SK-N-SH (cell line): Measurements from ENCODE around the gene SEC61A1. TPM values are rescaled to one million over a fixed set of nuclear protein-coding genes. Genes with fewer than 3 reads are reported as not detected.

Experiments
- CTCF ChIA-PET: fragments of 300-600, 350-600 bp; formaldehyde crosslinking; extraction: SDS; loops from one replicate; lab custom pipeline; 2021; lab: Yijun Ruan, JAX
- POLR2A ChIA-PET: fragments of 350-600 bp; sonication (Branson Sonifier 250); formaldehyde crosslinking; extraction: SDS; loops from one replicate; lab custom pipeline; 2020; ENCODE audit warnings: antibody characterized with exemption, inconsistent platforms; lab: Yijun Ruan, JAX
- DNase-seq: peaks from one replicate; pipeline ENCODE4 v3.0.0; 2012
- H2AFZ ChIP-seq: fragments of 200-600 bp; sonication (generic); 2 replicates; pipeline ENCODE4 v1.8.1; 2016; ENCODE audit warnings: antibody characterized with exemption, mild to moderate bottlenecking, low read depth
- H3F3A ChIP-seq: fragments of 200-600 bp; sonication (generic); replicated peaks from 2 replicates; pipeline ENCODE3; 2016; ENCODE audit warnings: antibody characterized with exemption, mild to moderate bottlenecking; ENCODE audit not compliant: insufficient read depth
- H3K27ac ChIP-seq, 2 experiments: fragments of 200-500 bp in 1 of 2; fragments of 200-600 bp in 1 of 2; sonication (Bioruptor generic) in 1 of 2; sonication (generic), shearing (Covaris generic) in 1 of 2; 2 replicates each; pipeline versions ENCODE4 v1.5.1 to v1.6.1; 2014 to 2016; ENCODE audit warnings: low read depth in 2 of 2, inconsistent platforms in 1 of 2, low read length in 1 of 2, mild to moderate bottlenecking in 1 of 2, mixed read lengths in 1 of 2
- H3K27me3 ChIP-seq: fragments of 200-600 bp; sonication (generic), shearing (Covaris generic); 2 replicates; pipeline ENCODE4 v1.6.1; 2016; ENCODE audit warnings: mixed run types; ENCODE audit not compliant: insufficient read depth
- H3K36me3 ChIP-seq, 2 experiments: fragments of 200-500 bp in 1 of 2; fragments of 200-600 bp in 1 of 2; sonication (Bioruptor generic) in 1 of 2; sonication (generic) in 1 of 2; replicated peaks in 1 of 2; 2 replicates each; pipeline versions ENCODE3 to v1.5.1; 2014 to 2016; ENCODE audit warnings: low read length in 1 of 2, mild to moderate bottlenecking in 1 of 2; ENCODE audit not compliant: insufficient read depth in 2 of 2, control insufficient read depth in 1 of 2
- H3K4me1 ChIP-seq, 2 experiments: fragments of 200-500 bp in 1 of 2; fragments of 200-600 bp in 1 of 2; sonication (Bioruptor generic) in 1 of 2; sonication (generic), shearing (Covaris generic) in 1 of 2; 2 replicates each; pipeline versions ENCODE4 v1.5.1 to v1.6.1; 2014 to 2016; ENCODE audit warnings: low read depth in 1 of 2, low read length in 1 of 2, mixed run types in 1 of 2; ENCODE audit not compliant: insufficient read depth in 2 of 2, control insufficient read depth in 1 of 2
- H3K4me2 ChIP-seq: fragments of 200-600 bp; sonication (generic), shearing (Covaris generic); 2 replicates; pipeline ENCODE4 v1.6.1; 2017; ENCODE audit warnings: mixed run types
- H3K4me3 ChIP-seq, 2 experiments: fragments of 200-500 bp in 1 of 2; fragments of 200-600 bp in 1 of 2; sonication (Bioruptor generic) in 1 of 2; sonication (generic), shearing (Covaris generic) in 1 of 2; 2 replicates each; pipeline versions ENCODE4 v1.5.1 to v1.8.1; 2014 to 2016; ENCODE audit warnings: low read depth in 2 of 2, inconsistent platforms in 1 of 2, low read length in 1 of 2, mild to moderate bottlenecking in 1 of 2, mixed read lengths in 1 of 2, moderate library complexity in 1 of 2
- H3K79me2 ChIP-seq: fragments of 200-600 bp; sonication (generic); 2 replicates; pipeline ENCODE4 v1.8.1; 2017; ENCODE audit warnings: mild to moderate bottlenecking; ENCODE audit not compliant: insufficient read depth
- H3K9ac ChIP-seq: fragments of 200-600 bp; sonication (generic); 2 replicates; pipeline ENCODE4 v1.6.1; 2017; ENCODE audit warnings: mixed run types
- H3K9me2 ChIP-seq: fragments of 200-600 bp; sonication (generic); 2 replicates; pipeline ENCODE4 v1.6.1; 2017; ENCODE audit warnings: mixed run types
- H3K9me3 ChIP-seq: fragments of 200-600 bp; sonication (generic); 2 replicates; pipeline ENCODE4 v1.6.1; 2017; ENCODE audit warnings: mixed run types, mild to moderate bottlenecking, moderate library complexity
- H4K20me1 ChIP-seq: fragments of 200-600 bp; sonication (generic); 2 replicates; pipeline ENCODE4 v1.6.1; 2017; ENCODE audit warnings: mild to moderate bottlenecking, mixed run types; ENCODE audit not compliant: insufficient read depth
- CHD2 ChIP-seq: fragments of 150-350 bp; IDR thresholded peaks from 2 replicates; pipeline ENCODE4 v1.6.1; 2018; ENCODE audit warnings: low read length; ENCODE audit not compliant: partially characterized antibody
- ELF1 ChIP-seq: IDR thresholded peaks from 2 replicates; pipeline ENCODE4 v1.4.0; 2012
- EP300 ChIP-seq, 2 experiments: IDR thresholded peaks; 2 replicates each; pipeline versions ENCODE4 v1.4.0 to v1.6.1; 2012; ENCODE audit warnings: borderline replicate concordance in 1 of 2, low read depth in 1 of 2, low read length in 1 of 2
- EZH2phosphoT487 ChIP-seq: fragments of 200-600 bp; sonication (generic); IDR thresholded peaks from 2 replicates; pipeline ENCODE4 v1.6.1; 2017; ENCODE audit warnings: low read depth, mixed run types, mild to moderate bottlenecking, antibody characterized with exemption, moderate library complexity, borderline replicate concordance
- FOSL2 ChIP-seq: IDR thresholded peaks from 2 replicates; pipeline ENCODE4 v1.4.0; 2012; ENCODE audit warnings: low read depth, mild to moderate bottlenecking, moderate library complexity, borderline replicate concordance
- FOXJ3 ChIP-seq: sonication (generic); formaldehyde crosslinking; IDR thresholded peaks from 2 replicates; pipeline ENCODE4 v1.5.1; 2020; ENCODE audit warnings: mild to moderate bottlenecking, missing genetic modification reagents
- JUND ChIP-seq: IDR thresholded peaks from 2 replicates; pipeline ENCODE4 v1.4.0; 2012
- MEF2A ChIP-seq: IDR thresholded peaks from 2 replicates; pipeline ENCODE4 v1.4.0; 2012; ENCODE audit warnings: low read depth, borderline replicate concordance
- MXI1 ChIP-seq: IDR thresholded peaks from 2 replicates; pipeline ENCODE4 v1.6.1; 2012; ENCODE audit warnings: mild to moderate bottlenecking, low read depth, low read length, improper control_type of control experiment
- NRF1 ChIP-seq: IDR thresholded peaks from 2 replicates; pipeline ENCODE4 v1.6.1; 2012; ENCODE audit warnings: low read depth, mild to moderate bottlenecking, low read length
- PBX3 ChIP-seq: IDR thresholded peaks from 2 replicates; pipeline ENCODE4; 2012
- RCOR1 ChIP-seq: fragments of 150-350 bp; IDR thresholded peaks from 2 replicates; pipeline ENCODE4 v1.6.1; 2017; ENCODE audit warnings: antibody characterized with exemption, low read length
- RXRA ChIP-seq: IDR thresholded peaks from 2 replicates; pipeline ENCODE4 v1.4.0; 2012; ENCODE audit warnings: low read depth, mild to moderate bottlenecking, borderline replicate concordance
- TEAD4 ChIP-seq: IDR thresholded peaks from 2 replicates; pipeline ENCODE4 v1.4.0; 2012; ENCODE audit warnings: mild to moderate bottlenecking, borderline replicate concordance; ENCODE audit not compliant: insufficient read depth
- USF1 ChIP-seq: IDR thresholded peaks from 2 replicates; pipeline ENCODE4 v1.4.0; 2012; ENCODE audit warnings: low read depth, borderline replicate concordance
- USF2 ChIP-seq: fragments of 150-350 bp; IDR thresholded peaks from 2 replicates; pipeline ENCODE4 v1.6.1; 2017; ENCODE audit warnings: antibody characterized with exemption, low read length, low read depth, borderline replicate concordance
- YY1 ChIP-seq: IDR thresholded peaks from 2 replicates; pipeline ENCODE4 v1.4.0; 2012; ENCODE audit warnings: low read depth, mild to moderate bottlenecking
- WGBS: methylation state at CpG from one replicate; pipeline ENCODE4 v1.1.6; 2017; ENCODE audit warnings: low lambda C conversion rate; 5-methylcytosine and 5-hydroxymethylcytosine counted together
- polyA plus RNA-seq, 3 experiments: library from polyadenylated mRNA; depleted of rRNA; stranded (reverse); fragments of >200 nt; gene quantifications; 2 replicates each; pipeline ENCODE4 v1.2.3, GENCODE V29; 2012
- TF ChIP-seq, protein P1 (sequence below): fragments of 150-350 bp; IDR thresholded peaks from 2 replicates; pipeline ENCODE4 v1.6.1; 2016; ENCODE audit warnings: mild to moderate bottlenecking, low read depth, low read length
- TF ChIP-seq, protein P2 (sequence below): fragments of 200-600 bp; sonication (generic); IDR thresholded peaks from 2 replicates; pipeline ENCODE4 v1.6.1; 2017; ENCODE audit warnings: antibody characterized with exemption, mild to moderate bottlenecking, moderate library complexity

The SEC61A1 gene
- polyA plus RNA-seq, 1 of the 3 experiments (the other 2 are of a cell fraction), result 153 TPM

- TF ChIP-seq JUND, result no peak
- TF ChIP-seq MXI1, result no peak
- TF ChIP-seq TEAD4, result no peak
- TF ChIP-seq NRF1, result no peak
- no peak for TF ChIP-seq ELF1
- TF ChIP-seq, protein P1, sequence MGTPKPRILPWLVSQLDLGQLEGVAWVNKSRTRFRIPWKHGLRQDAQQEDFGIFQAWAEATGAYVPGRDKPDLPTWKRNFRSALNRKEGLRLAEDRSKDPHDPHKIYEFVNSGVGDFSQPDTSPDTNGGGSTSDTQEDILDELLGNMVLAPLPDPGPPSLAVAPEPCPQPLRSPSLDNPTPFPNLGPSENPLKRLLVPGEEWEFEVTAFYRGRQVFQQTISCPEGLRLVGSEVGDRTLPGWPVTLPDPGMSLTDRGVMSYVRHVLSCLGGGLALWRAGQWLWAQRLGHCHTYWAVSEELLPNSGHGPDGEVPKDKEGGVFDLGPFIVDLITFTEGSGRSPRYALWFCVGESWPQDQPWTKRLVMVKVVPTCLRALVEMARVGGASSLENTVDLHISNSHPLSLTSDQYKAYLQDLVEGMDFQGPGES, result no peak
- no peak for TF ChIP-seq FOSL2
- no peak for TF ChIP-seq MEF2A
- no peak for TF ChIP-seq EP300 (IDR thresholded peaks at IDR 0.05; ENCODE audit: borderline replicate concordance in 1 of 2, low read depth in 1 of 2, low read length in 1 of 2)
- TF ChIP-seq PBX3, result no peak
- TF ChIP-seq, protein P2, sequence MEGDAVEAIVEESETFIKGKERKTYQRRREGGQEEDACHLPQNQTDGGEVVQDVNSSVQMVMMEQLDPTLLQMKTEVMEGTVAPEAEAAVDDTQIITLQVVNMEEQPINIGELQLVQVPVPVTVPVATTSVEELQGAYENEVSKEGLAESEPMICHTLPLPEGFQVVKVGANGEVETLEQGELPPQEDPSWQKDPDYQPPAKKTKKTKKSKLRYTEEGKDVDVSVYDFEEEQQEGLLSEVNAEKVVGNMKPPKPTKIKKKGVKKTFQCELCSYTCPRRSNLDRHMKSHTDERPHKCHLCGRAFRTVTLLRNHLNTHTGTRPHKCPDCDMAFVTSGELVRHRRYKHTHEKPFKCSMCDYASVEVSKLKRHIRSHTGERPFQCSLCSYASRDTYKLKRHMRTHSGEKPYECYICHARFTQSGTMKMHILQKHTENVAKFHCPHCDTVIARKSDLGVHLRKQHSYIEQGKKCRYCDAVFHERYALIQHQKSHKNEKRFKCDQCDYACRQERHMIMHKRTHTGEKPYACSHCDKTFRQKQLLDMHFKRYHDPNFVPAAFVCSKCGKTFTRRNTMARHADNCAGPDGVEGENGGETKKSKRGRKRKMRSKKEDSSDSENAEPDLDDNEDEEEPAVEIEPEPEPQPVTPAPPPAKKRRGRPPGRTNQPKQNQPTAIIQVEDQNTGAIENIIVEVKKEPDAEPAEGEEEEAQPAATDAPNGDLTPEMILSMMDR, result no peak
- ChIA-PET CTCF (interaction anchor here (1.2 kb wide), 1 partner anchor 69 kb away, joined by 4 read pairs; no protein-coding TSS in a partner anchor), POLR2A (interaction anchor here (1.2 kb wide), 1 partner anchor 9 kb away, joined by 5 read pairs; no protein-coding TSS in a partner anchor)
- H3K4me2 ChIP-seq, result no peak overlapping the region
- H3K9me2 ChIP-seq, result no peaks in the 10 kb centered on the region
- peaks cover 2 to 23% of the 10 kb centered on the region in 2 experiments; a peak in 3 of 4 replicates for H3K4me1 ChIP-seq
- H3K9me3 ChIP-seq, result no peaks in the 10 kb centered on the region
- no peak overlapping the region for H3K4me3 ChIP-seq
- H4K20me1 ChIP-seq, result peaks cover 55% of the 10 kb centered on the region
- peaks cover 60% of the 10 kb centered on the region for H3K79me2 ChIP-seq
- H3K27ac ChIP-seq, result no peak overlapping the region
- no peak for DNase-seq
- H3K27me3 ChIP-seq, result no peaks in the 10 kb centered on the region
- peaks cover 54% of the 10 kb centered on the region for H3F3A ChIP-seq
- WGBS, result 90% methylated on average over 2 of the region's 2 CpGs
- H2AFZ ChIP-seq, result no peak overlapping the region
- peaks cover 89% of the 10 kb centered on the region in 2 experiments for H3K36me3 ChIP-seq
- H3K9ac ChIP-seq, result no peak overlapping the region
Observed at GRCh38 chr3:128063865-128064264, 11.6 kb downstream of the SEC61A1 start.

DNA sequence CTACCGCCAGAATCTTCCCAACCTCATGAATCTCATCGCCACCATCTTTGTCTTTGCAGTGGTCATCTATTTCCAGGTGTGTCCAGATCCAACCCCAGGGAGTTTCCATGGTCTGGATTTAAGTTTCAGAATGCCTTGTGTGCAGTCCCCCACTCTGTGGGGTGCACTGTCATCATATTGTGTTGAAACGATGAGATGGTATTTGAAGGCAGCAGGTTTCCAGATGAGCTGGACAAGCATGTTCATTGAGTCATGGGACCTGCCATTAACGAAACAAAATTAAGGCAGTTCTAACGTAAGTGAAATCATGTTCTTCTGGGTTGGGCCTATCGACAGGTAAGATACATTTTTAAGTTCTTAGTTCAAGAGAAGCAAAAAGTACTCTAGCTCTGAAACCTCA is 12.7 kb downstream of the SEC61A1 start:
- Histone ChIP-seq H3K79me2 (peaks cover 68% of the 10 kb centered on the region), H3K9ac (no peak overlapping the region), H2AFZ (no peak overlapping the region), H3K9me2 (no peaks in the 10 kb centered on the region), H3K9me3 (no peaks in the 10 kb centered on the region), H3K36me3 (peaks cover 94% of the 10 kb centered on the region in 2 experiments), H3F3A (peaks cover 49% of the 10 kb centered on the region), H3K4me1 (peaks cover 2 to 17% of the 10 kb centered on the region in 2 experiments; a peak in 3 of 4 replicates), H3K4me3 (no peak overlapping the region), H4K20me1 (peaks cover 54% of the 10 kb centered on the region), H3K27me3 (no peaks in the 10 kb centered on the region), H3K27ac (no peak overlapping the region), H3K4me2 (no peak overlapping the region)
- TF ChIP-seq, protein P1, result no peak
- TF ChIP-seq RXRA, result no peak
- no peak for TF ChIP-seq FOXJ3 (CRISPR knock-in tag)
- TF ChIP-seq RCOR1, result no peak
- TF ChIP-seq EZH2phosphoT487, result no peak
- TF ChIP-seq NRF1, result no peak
- no peak for TF ChIP-seq YY1
- TF ChIP-seq CHD2, result no peak
- TF ChIP-seq USF1, result no peak
- TF ChIP-seq FOSL2, result no peak
- TF ChIP-seq USF2, result no peak
- TF ChIP-seq TEAD4, result no peak
- no peak for DNase-seq
- POLR2A ChIA-PET, result interaction anchor here (1.2 kb wide), 1 partner anchor 8 kb away, joined by 5 read pairs; no protein-coding TSS in a partner anchor
- WGBS, result 95% methylated on average over 6 of the region's 6 CpGs
- CTCF ChIA-PET, result interaction anchor here (0.6 to 4.0 kb wide), 3 partner anchors 68 to 699 kb away, joined by 3 to 21 read pairs (median 4); no protein-coding TSS in a partner anchor
